PC-9 (cell line): ENCODE results near the gene NR6A1.

Source experiments
- EZH2 ChIP-seq: fragments of 200-600 bp; sonication (generic); IDR thresholded peaks from 2 replicates; pipeline ENCODE4 v1.8.0; 2017; ENCODE audit warnings: antibody characterized with exemption, low read depth
- TF ChIP-seq, protein P1 (sequence below): fragments of 200-600 bp; sonication (generic); conservative IDR thresholded peaks from 2 replicates; pipeline ENCODE4 v1.6.1; 2017; ENCODE audit warnings: mixed run types, antibody characterized with exemption, mild to moderate bottlenecking, moderate library complexity

- TF ChIP-seq, protein P1, sequence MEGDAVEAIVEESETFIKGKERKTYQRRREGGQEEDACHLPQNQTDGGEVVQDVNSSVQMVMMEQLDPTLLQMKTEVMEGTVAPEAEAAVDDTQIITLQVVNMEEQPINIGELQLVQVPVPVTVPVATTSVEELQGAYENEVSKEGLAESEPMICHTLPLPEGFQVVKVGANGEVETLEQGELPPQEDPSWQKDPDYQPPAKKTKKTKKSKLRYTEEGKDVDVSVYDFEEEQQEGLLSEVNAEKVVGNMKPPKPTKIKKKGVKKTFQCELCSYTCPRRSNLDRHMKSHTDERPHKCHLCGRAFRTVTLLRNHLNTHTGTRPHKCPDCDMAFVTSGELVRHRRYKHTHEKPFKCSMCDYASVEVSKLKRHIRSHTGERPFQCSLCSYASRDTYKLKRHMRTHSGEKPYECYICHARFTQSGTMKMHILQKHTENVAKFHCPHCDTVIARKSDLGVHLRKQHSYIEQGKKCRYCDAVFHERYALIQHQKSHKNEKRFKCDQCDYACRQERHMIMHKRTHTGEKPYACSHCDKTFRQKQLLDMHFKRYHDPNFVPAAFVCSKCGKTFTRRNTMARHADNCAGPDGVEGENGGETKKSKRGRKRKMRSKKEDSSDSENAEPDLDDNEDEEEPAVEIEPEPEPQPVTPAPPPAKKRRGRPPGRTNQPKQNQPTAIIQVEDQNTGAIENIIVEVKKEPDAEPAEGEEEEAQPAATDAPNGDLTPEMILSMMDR, result no peak
- no peak for TF ChIP-seq EZH2
Observed at GRCh38 chr9:124801356-124801755, 30.2 kb upstream of the NR6A1 start.
